GM12891 (cell line): ENCODE data around the gene CYP2C18.
"Not testable (repeated sequence)": the region's sequence is repeated elsewhere in the genome, so short reads cannot be mapped to it uniquely, and the experiment has no call there.

Source experiments
- DNase-seq: peaks from one replicate; pipeline ENCODE4 v3.0.0; 2011; ENCODE audit warnings: low spot score; ENCODE audit not compliant: insufficient read length
- FAIRE-seq: peaks from 2 replicates; lab custom pipeline; 2011; peaks lifted over from hg19 to GRCh38; lab: Jason Lieb, UNC
- PAX5 ChIP-seq: IDR thresholded peaks from 2 replicates; pipeline ENCODE4 v1.6.1; 2011; ENCODE audit warnings: low read length, moderate library complexity, mild to moderate bottlenecking; ENCODE audit not compliant: insufficient read depth, severe bottlenecking
- POLR2A ChIP-seq: IDR thresholded peaks from 2 replicates; pipeline ENCODE4 v1.6.1; 2011; ENCODE audit warnings: low read depth, low read length, control low read depth
- POLR2AphosphoS5 ChIP-seq: IDR thresholded peaks from 2 replicates; pipeline ENCODE4 v1.6.1; 2011; ENCODE audit warnings: low read depth, low read length, control low read depth
- POU2F2 ChIP-seq: IDR thresholded peaks from 2 replicates; pipeline ENCODE4 v1.6.1; 2011; ENCODE audit warnings: low read depth, mild to moderate bottlenecking, control low read depth, low read length, moderate library complexity
- SPI1 ChIP-seq: IDR thresholded peaks from 2 replicates; pipeline ENCODE4 v1.6.1; 2011; ENCODE audit warnings: low read depth, low read length, control low read depth
- TAF1 ChIP-seq: IDR thresholded peaks from 2 replicates; pipeline ENCODE4 v1.6.1; 2011; ENCODE audit warnings: low read depth, low read length, control low read depth

Gene CYP2C18

DNA sequence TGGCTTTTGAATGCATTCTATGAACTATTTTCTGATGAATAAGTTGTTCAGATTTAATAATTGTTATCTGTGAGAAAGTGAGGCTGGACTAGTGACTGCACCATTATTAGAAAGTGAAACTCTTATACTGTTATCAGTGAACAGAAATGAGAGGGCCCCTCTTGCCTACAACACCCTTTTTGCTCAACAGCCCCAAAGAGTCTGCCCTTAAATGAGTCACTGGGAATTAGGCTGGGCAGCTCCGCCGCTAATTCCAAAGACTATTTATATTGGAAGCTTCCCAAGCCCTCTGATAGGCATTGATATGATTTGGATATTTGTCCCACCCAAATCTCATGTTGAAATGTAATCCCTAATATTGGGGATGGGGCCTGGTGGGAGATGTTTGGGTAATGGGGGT, 7.0 kb upstream of the CYP2C18 start:
- DNase-seq = no peak
- TF ChIP-seq POU2F2 (no peak), POLR2A (no peak), TAF1 (no peak), SPI1 (no peak), POLR2AphosphoS5 (no peak), PAX5 (no peak)
- no peak for FAIRE-seq

DNA sequence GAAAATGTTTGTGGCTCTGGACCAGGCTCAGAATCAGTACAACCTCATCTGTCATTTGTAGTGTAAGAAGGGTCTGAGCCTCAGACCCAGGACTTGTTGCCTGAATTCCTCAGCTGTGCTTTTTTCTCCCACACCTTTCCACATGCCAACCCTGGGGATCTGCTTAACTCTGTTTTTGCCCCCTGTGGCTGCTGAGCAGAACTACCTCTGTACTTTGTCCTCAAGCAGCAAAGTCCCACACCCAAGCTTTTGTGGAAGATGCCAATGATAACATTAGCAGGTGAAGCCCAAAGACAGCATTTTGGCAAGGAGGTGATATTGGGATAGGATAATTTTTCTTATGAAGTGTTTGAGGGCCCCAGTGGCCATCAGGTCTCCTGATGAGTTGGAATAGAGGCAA, 5.8 kb upstream of the CYP2C18 start:
- no peak for FAIRE-seq
- no peak for DNase-seq
- TF ChIP-seq PAX5 = no peak
- TF ChIP-seq POLR2A = no peak
- TF ChIP-seq POU2F2 = no peak

DNA sequence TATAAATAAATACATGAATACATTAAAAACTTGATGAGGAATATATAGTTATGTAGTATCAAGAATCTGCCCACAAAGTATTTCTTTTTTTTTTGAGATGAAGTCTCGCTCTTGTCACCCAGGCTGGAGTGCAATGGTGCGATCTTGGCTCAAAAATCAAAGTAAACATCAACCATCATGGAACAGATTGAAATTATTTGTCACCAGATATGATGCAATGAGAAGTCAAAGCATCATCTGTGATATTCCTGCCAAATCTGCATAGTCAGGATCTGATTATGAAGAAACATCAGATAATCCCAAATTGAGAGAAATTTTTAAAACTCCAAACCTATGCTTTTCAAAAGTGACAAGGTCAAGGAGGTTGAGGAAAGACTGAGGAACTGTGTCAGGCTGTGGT, 5.1 kb upstream of the CYP2C18 start:
- no peak for DNase-seq
- TF ChIP-seq POU2F2 (no peak), TAF1 (no peak), PAX5 (no peak), POLR2A (no peak), SPI1 (no peak), POLR2AphosphoS5 (no peak)
- no peak for FAIRE-seq

DNA sequence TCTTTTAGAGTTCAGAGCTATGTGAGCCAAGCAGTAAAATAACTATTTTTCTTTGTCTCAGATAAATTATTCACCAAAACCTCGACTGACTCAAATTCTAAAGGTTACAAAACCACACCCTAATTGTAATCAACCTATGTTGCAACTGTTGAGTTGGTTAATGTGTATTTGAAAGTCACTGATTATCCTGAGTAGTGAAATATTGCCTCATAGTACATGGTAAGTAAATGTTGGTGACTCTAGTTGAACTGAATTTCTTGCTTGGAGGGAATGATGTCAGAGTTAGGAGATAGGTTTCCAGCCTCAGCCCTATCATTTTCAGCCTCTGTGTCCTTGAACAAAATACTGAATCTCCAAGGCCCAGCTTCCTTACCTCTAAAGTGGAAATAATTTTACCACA, 3.0 kb upstream of the CYP2C18 start:
- DNase-seq = no peak
- TF ChIP-seq POLR2A = no peak
- no peak for TF ChIP-seq POU2F2
- TF ChIP-seq TAF1 = no peak
- TF ChIP-seq POLR2AphosphoS5 = no peak
- no peak for TF ChIP-seq SPI1
- no peak for TF ChIP-seq PAX5
- FAIRE-seq = no peak

DNA sequence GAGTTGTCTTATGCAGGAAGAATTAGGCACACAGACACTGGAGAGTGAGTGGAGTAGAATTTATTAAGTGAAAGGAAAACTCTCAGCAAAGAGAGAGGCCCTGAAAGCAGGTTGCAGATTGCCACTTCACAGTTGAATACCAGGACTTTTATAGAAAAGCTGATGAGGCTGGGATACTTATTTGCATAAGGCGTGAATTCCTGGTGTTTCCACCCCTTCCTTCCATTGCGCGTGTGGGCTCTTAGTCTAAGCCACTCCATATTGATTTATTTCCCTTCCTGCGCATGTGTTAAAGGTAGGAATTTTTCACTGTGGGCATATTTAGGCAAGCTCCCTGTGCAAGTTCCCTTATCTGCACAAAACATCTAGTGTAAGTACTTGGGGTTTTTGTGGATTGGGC, 893 bp upstream of the CYP2C18 start:
- DNase-seq, FAIRE-seq: not testable (repeated sequence)

DNA sequence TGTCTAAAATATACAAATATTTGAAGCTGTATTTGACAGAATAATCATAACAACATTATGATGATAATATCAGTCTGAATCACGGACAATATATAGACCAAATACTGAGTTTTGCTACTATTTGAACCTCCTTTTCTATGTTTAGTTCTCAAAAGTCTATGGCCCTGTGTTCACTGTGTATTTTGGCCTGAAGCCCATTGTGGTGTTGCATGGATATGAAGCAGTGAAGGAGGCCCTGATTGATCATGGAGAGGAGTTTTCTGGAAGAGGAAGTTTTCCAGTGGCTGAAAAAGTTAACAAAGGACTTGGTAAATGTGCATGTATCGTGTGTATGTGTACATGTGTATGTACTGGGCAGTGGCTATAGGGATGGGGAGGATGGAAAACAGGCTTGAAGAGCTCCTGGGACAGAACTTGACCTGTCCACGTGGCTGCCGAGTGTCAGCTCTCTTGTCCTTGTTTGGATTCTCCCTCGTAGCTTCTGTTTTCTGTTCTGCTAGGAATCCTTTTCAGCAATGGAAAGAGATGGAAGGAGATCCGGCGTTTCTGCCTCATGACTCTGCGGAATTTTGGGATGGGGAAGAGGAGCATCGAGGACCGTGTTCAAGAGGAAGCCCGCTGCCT, 4.2 kb downstream of the CYP2C18 start:
- no peak for DNase-seq

DNA sequence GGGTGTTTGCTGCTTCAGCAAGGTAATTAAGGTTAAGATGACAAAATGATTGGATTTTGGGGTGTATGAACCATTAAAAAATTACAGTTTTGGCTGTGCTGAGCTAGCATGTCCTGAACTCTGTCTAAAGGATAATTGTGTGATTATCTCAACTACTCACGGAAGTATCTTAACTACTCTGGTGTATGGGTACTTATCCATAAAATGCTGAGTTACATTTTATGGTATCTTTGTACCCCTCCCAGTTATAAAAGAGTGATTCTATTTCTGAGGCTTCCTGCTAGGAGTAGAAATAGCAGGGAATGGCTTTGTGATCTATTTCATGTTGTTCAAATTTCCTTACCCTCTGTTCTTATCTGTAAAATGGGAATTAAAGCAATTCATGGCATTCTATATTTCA, 22.6 kb downstream of the CYP2C18 start:
- DNase-seq (no peak), FAIRE-seq (no peak)
- TF ChIP-seq SPI1 = no peak
- TF ChIP-seq TAF1 = no peak
- no peak for TF ChIP-seq POLR2AphosphoS5
- no peak for TF ChIP-seq POU2F2
- no peak for TF ChIP-seq PAX5
- no peak for TF ChIP-seq POLR2A

More for the DNA sequence above, 4.2 kb downstream of the CYP2C18 start:
- no peak for TF ChIP-seq POU2F2
- TF ChIP-seq POLR2AphosphoS5 = no peak
- no peak for TF ChIP-seq PAX5
- TF ChIP-seq SPI1 = no peak
- TF ChIP-seq POLR2A = no peak
- no peak for TF ChIP-seq TAF1
- no peak for FAIRE-seq

DNA sequence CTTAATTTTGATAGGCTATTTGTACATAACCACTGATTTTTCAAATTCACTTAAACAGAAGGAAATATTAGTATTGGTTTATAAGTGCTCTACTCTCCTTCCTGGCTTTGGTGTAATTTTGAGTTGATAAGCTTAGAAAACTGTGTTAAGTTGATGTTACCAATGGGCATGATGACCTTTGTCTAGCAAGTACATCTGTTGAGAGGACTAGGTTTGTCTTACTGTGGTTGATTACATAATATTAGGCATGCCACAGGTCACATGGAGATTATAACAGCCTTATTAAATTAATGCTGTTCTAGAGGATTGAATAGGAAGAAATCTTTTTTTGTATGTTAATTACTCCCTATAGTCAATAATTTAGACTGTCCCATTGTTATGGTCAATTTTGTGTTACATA, 27.0 kb downstream of the CYP2C18 start:
- FAIRE-seq (no peak), DNase-seq (no peak)
- no peak for TF ChIP-seq POLR2A
- no peak for TF ChIP-seq SPI1
- no peak for TF ChIP-seq POLR2AphosphoS5
- TF ChIP-seq POU2F2 = no peak
- TF ChIP-seq PAX5 = no peak
- TF ChIP-seq TAF1 = no peak

DNA sequence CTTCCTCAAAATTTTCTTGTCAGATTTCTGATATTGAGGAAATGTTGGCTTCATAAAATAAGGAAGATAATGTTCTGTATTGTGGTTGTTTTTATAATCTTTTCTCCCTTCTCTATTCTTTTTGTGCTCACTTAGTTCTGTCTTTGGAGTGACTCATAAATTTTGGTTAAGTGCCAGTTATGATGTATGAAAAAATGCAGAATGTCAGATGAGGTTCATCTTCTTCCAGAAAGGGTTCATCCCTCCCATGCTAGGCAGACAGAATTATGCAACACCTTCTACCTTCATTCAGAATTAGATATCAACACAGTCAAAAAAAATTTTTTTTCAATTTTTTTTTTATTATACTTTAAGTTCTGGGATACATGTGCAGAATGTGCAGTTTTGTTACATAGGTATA, 42.3 kb downstream of the CYP2C18 start:
- FAIRE-seq (no peak), DNase-seq (no peak)
- TF ChIP-seq TAF1 (no peak), SPI1 (no peak), POLR2A (no peak)

DNA sequence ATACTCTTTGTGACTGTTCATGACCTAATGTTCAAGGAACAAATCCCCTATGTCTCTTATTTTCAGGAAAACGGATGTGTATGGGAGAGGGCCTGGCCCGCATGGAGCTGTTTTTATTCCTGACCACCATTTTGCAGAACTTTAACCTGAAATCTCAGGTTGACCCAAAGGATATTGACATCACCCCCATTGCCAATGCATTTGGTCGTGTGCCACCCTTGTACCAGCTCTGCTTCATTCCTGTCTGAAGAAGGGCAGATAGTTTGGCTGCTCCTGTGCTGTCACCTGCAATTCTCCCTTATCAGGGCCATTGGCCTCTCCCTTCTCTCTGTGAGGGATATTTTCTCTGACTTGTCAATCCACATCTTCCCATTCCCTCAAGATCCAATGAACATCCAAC, 51.7 kb downstream of the CYP2C18 start:
- TF ChIP-seq POLR2AphosphoS5 = no peak
- no peak for TF ChIP-seq POLR2A
- TF ChIP-seq POU2F2 = no peak
- no peak for TF ChIP-seq SPI1
- no peak for TF ChIP-seq TAF1
- no peak for TF ChIP-seq PAX5
- FAIRE-seq = no peak
- DNase-seq = no peak

DNA sequence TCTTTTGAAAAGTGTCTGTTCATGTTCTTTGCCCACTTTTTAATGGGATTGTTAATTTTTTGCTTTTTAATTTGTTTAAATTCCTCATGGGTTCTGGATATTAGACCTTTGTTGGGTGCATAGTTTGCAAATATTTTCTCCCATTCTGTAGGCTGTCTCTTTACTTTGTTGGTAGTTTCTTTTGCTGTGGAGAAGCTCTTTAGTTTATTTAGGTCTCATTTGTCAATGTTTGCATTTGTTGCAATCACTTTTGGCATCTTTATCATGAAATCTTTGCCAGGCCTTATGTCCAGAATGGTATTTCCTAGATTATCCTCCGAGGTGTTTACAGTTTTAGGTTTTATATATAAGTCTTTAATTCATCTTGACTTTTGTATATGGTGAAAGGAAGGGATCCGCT, 55.1 kb downstream of the CYP2C18 start:
- FAIRE-seq (no peak), DNase-seq (no peak)
- TF ChIP-seq SPI1 (no peak), POLR2AphosphoS5 (no peak)
